ENCODE results near the gene DAG1. TPM values are rescaled to one million over a fixed set of nuclear protein-coding genes. Genes with fewer than 3 reads are reported as not detected.

Gene DAG1
- total RNA-seq, 1 experiment from 2014 or later: 111 TPM

- intact Hi-C loops (cut with micrococcal nuclease): no loop called here
- POLR2A ChIA-PET (ENCODE audit: unreplicated experiment): no interaction called here
- Histone ChIP-seq H2AFZ (ENCODE audit: low read length) (no peak within 1 kb of the TSS), H3K4me1 (ENCODE audit: insufficient read depth, low read length) (peaks cover 17% of the 10 kb centered on the region), H4K20me1 (ENCODE audit: low read length) (no peaks in the 10 kb centered on the region), H3K9me2 (replicated peaks; ENCODE audit: low read length) (no peaks in the 10 kb centered on the region), H3K36me3 (ENCODE audit: low read depth, low read length) (no peaks in the 10 kb centered on the region), H3K9me3 (ENCODE audit: low read length) (no peaks in the 10 kb centered on the region), H3K9ac (ENCODE audit: low read length) (no peak within 1 kb of the TSS), H3K79me2 (ENCODE audit: low read length) (no peaks in the 10 kb centered on the region), H3K27ac (ENCODE audit: low read length) (peak within 1 kb of the TSS; percentile 70), H3K4me2 (ENCODE audit: low read length) (peak within 1 kb of the TSS; percentile 6; the same call in 1 of the 2 replicates), H3F3A (ENCODE audit: low read length, unreplicated experiment) (peaks cover 6% of the 10 kb centered on the region), H3K27me3 (ENCODE audit: low read length) (no peaks in the 10 kb centered on the region), H3K4me3 (ENCODE audit: low read length) (no peak within 1 kb of the TSS)
- no peak for ATAC-seq
- TF ChIP-seq EZH2phosphoT487 (IDR thresholded peaks at IDR 0.05; ENCODE audit: borderline replicate concordance, low read length): no peak
- no peak for TF ChIP-seq EZH2 (IDR thresholded peaks at IDR 0.05; ENCODE audit: low read length, unreplicated experiment)
- no peak for TF ChIP-seq CTCF (conservative IDR thresholded peaks at IDR 0.05; ENCODE audit: low read depth, low read length)
- BruUV-seq (replicated peaks): no TSS peak
- DNase-seq: no peak
- CTCF ChIA-PET: no interaction called here
These were observed 47.5 kb upstream of the DAG1 start, which contains the start of gene AMT for GRCh38 chr3:49422379-49423248. AMT (minus strand) TSS chr3:49422473; CDS start chr3:49422450, 23 bp downstream.

GRCh38 chr3:49424816-49425215, 45.3 kb upstream of the DAG1 start:
- intact Hi-C loops (cut with micrococcal nuclease): no loop called here
- ChIA-PET CTCF (no interaction called here), POLR2A (ENCODE audit: unreplicated experiment) (no interaction called here)
- H2AFZ ChIP-seq (ENCODE audit: low read length): no peak overlapping the region
- H3K79me2 ChIP-seq (ENCODE audit: low read length): no peaks in the 10 kb centered on the region
- H3K4me3 ChIP-seq (ENCODE audit: low read length): no peak overlapping the region
- H3K36me3 ChIP-seq (ENCODE audit: low read depth, low read length): no peaks in the 10 kb centered on the region
- no peaks in the 10 kb centered on the region for H4K20me1 ChIP-seq (ENCODE audit: low read length)
- DNase-seq (no peak), ATAC-seq (no peak)
- no peak overlapping the region for H3K9ac ChIP-seq (ENCODE audit: low read length)
- H3K4me2 ChIP-seq (ENCODE audit: low read length): no peak overlapping the region
- no peaks in the 10 kb centered on the region for H3K9me3 ChIP-seq (ENCODE audit: low read length)
- H3K27ac ChIP-seq (ENCODE audit: low read length): no peak overlapping the region
- H3K27me3 ChIP-seq (ENCODE audit: low read length): no peaks in the 10 kb centered on the region
- peaks cover 6% of the 10 kb centered on the region for H3F3A ChIP-seq (ENCODE audit: low read length, unreplicated experiment)
- peaks cover 20% of the 10 kb centered on the region for H3K4me1 ChIP-seq (ENCODE audit: insufficient read depth, low read length)
- TF ChIP-seq EZH2 (IDR thresholded peaks at IDR 0.05; ENCODE audit: low read length, unreplicated experiment): no peak
- no peak for TF ChIP-seq EZH2phosphoT487 (IDR thresholded peaks at IDR 0.05; ENCODE audit: borderline replicate concordance, low read length)
- no peak for TF ChIP-seq CTCF (conservative IDR thresholded peaks at IDR 0.05; ENCODE audit: low read depth, low read length)
- no peaks in the 10 kb centered on the region for H3K9me2 ChIP-seq (replicated peaks; ENCODE audit: low read length)
- no TSS peak for BruUV-seq (replicated peaks)

GRCh38 chr3:49427586-49427985, 42.5 kb upstream of the DAG1 start:
- DNase-seq (no peak), ATAC-seq (no peak)
- no peaks in the 10 kb centered on the region for H3K9me2 ChIP-seq (replicated peaks; ENCODE audit: low read length)
- no peak overlapping the region for H3K4me3 ChIP-seq (ENCODE audit: low read length)
- no peak overlapping the region for H3K9ac ChIP-seq (ENCODE audit: low read length)
- no peaks in the 10 kb centered on the region for H3F3A ChIP-seq (ENCODE audit: low read length, unreplicated experiment)
- H3K27me3 ChIP-seq (ENCODE audit: low read length): no peaks in the 10 kb centered on the region
- no peak overlapping the region for H3K4me2 ChIP-seq (ENCODE audit: low read length)
- no peaks in the 10 kb centered on the region for H3K9me3 ChIP-seq (ENCODE audit: low read length)
- no peak for TF ChIP-seq EZH2 (IDR thresholded peaks at IDR 0.05; ENCODE audit: low read length, unreplicated experiment)
- no peak for TF ChIP-seq EZH2phosphoT487 (IDR thresholded peaks at IDR 0.05; ENCODE audit: borderline replicate concordance, low read length)
- TF ChIP-seq CTCF (conservative IDR thresholded peaks at IDR 0.05; ENCODE audit: low read depth, low read length): no peak
- no peaks in the 10 kb centered on the region for H4K20me1 ChIP-seq (ENCODE audit: low read length)
- H3K79me2 ChIP-seq (ENCODE audit: low read length): no peaks in the 10 kb centered on the region
- H3K27ac ChIP-seq (ENCODE audit: low read length): no peak overlapping the region
- no peak overlapping the region for H2AFZ ChIP-seq (ENCODE audit: low read length)
- H3K36me3 ChIP-seq (ENCODE audit: low read depth, low read length): no peaks in the 10 kb centered on the region
- no TSS peak for BruUV-seq (replicated peaks)
- ChIA-PET POLR2A (ENCODE audit: unreplicated experiment) (no interaction called here), CTCF (no interaction called here)
- intact Hi-C loops (cut with micrococcal nuclease): no loop called here
- peaks cover 5% of the 10 kb centered on the region; the same call in 1 of the 2 replicates for H3K4me1 ChIP-seq (ENCODE audit: insufficient read depth, low read length)

All from PC-3 (cell line).